Epidermal melanocyte (primary cell): Measurements from ENCODE around the gene OSBPL2.

Experiments used
- DNase-seq: peaks from one replicate; pipeline ENCODE4 v3.0.0; 2011; ENCODE audit warnings: low spot score; ENCODE audit not compliant: insufficient read length

The OSBPL2 gene

GRCh38 chr20:62206388-62206775, 31.9 kb upstream of the OSBPL2 start:
- no peak for DNase-seq

- DNase-seq: no peak
These were observed 30.1 kb upstream of the OSBPL2 start for GRCh38 chr20:62208061-62208794.

- no peak for DNase-seq
These were observed 29.2 kb upstream of the OSBPL2 start for GRCh38 chr20:62208795-62209755.

GRCh38 chr20:62209850-62210495, 28.3 kb upstream of the OSBPL2 start:
- no peak for DNase-seq

GRCh38 chr20:62210496-62210855, 27.8 kb upstream of the OSBPL2 start:
- DNase-seq: no peak

- DNase-seq: no peak
These were observed 27.1 kb upstream of the OSBPL2 start for GRCh38 chr20:62211216-62211615.

GRCh38 chr20:62211769-62212288, 26.5 kb upstream of the OSBPL2 start:
- no peak for DNase-seq

GRCh38 chr20:62212299-62212698, 26.0 kb upstream of the OSBPL2 start:
- no peak for DNase-seq

- no peak for DNase-seq
These were observed 24.3 kb upstream of the OSBPL2 start for GRCh38 chr20:62214067-62214466.

GRCh38 chr20:62215020-62215990, 23.0 kb upstream of the OSBPL2 start:
- no peak for DNase-seq

- no peak for DNase-seq
These were observed 22.2 kb upstream of the OSBPL2 start for GRCh38 chr20:62215991-62216635.

- no peak for DNase-seq
These were observed 21.4 kb upstream of the OSBPL2 start for GRCh38 chr20:62216636-62217566.

GRCh38 chr20:62217913-62218773, 20.2 kb upstream of the OSBPL2 start:
- no peak for DNase-seq

- no peak for DNase-seq
These were observed 19.0 kb upstream of the OSBPL2 start for GRCh38 chr20:62219101-62219991.

- DNase-seq: peak; percentile 48
These were observed 18.2 kb upstream of the OSBPL2 start, which contains the start of gene HRH3 for GRCh38 chr20:62219992-62220665. TSS of gene HRH3 (minus strand) at chr20:62220278. CDS start at chr20:62219970, 308 bp downstream.
